Activated CD4-positive, alpha-beta T cell treated with anti-CD3 and anti-CD28 coated beads, Interleukin-2, amount 50 U/mL, for 1 hour (primary cell): Measurements from ENCODE around the gene ADORA1.

Experiments used
- DNase-seq: peaks from one replicate; pipeline ENCODE4 v3.0.0-alpha.2; 2020

ADORA1 gene

DNA sequence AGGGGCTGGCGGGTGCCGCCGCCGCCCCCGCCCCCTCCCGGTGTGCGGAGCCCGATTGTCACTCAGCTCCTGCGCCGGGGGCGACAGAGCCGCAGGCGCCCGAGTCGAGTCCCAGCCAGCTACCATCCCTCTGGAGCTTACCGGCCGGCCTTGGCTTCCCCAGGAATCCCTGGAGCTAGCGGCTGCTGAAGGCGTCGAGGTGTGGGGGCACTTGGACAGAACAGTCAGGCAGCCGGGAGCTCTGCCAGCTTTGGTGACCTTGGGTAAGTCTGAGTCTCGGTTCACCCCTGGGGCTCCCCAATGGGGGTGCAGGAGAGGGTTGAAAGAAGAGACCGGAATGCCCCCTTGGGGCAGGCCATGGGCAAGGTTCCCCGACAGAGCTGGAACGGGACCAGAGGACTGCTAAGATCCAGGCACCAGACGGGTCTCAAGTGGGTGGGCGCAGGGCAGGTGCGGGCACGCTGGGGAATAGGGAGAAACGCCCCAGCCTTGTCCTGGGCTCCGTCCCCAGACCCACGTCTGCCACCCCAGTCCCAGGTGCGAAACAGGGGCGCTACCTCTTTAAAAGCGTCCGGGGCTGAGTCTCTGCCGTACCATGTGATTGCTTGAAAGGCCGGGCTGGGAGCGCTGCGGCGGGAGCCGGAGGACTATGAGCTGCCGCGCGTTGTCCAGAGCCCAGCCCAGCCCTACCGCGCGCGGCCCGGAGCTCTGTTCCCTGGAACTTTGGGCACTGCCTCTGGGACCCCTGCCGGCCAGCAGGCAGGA is at the start of gene ADORA1:
Gene ADORA1, plus strand, starts transcription at position 61 of the 765 bp plus-strand sequence. CDS start 1,116 bp downstream, outside the sequence.
- DNase-seq = no peak

DNA sequence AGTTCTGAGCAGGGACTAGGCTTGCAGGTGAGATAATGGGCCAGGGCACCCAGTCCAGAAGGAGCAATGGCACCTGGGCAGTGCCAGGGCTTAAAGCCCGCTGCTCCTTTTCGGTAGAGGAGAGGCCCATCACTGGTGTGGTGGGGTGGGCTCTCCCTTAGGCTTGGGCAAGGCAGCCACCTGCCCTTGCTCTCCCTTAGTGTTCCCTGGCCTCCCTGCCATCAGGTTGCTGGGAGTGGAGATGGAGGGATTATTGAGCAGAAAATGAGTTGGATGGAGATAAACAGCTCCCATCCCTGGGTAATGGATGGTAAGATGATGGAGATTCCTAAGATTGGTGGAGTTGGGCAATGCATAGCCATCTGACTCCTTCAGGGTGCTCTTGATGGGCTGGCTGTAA is 49.6 kb upstream of the ADORA1 start:
- DNase-seq = no peak

DNA sequence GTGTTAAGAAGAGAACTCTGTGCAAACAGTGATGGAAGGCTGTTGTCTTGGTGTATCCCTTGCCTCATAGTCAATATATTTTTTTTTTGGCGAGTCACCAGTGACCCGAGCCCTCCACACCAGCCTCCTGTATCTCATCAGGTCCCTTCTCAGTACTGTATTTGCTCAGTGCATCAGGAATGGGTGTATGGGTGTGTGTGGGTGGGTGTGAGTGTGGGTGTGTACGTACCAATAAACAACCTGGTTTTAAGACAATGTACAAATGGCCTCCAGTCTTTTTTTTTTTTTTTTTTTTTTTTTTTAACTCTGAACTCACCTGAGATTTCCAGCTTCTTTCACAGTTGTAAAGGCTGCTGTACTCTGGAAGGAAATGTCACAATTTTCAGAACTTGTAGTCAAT is 49.0 kb upstream of the ADORA1 start:
- no peak for DNase-seq

DNA sequence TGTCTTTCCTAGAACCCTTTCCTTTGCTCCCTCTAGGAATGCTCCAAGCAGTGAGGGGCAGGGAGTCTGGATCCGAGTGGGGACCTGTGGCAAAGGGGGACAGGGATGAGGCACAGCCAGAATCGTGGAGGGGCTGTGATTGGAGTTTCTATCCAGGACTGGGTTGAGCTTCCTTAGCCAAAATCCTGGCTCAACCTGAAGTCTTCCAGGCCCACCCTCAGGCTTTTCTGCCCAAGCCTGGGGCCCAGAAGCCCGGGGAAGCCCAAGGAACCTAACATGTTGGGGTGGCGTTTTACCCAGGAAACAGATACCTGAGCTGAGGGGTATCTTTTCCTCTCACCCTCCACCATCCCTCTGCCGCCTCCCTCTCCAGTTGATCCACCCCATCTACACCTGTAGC is 47.1 kb upstream of the ADORA1 start:
- DNase-seq = no peak

DNA sequence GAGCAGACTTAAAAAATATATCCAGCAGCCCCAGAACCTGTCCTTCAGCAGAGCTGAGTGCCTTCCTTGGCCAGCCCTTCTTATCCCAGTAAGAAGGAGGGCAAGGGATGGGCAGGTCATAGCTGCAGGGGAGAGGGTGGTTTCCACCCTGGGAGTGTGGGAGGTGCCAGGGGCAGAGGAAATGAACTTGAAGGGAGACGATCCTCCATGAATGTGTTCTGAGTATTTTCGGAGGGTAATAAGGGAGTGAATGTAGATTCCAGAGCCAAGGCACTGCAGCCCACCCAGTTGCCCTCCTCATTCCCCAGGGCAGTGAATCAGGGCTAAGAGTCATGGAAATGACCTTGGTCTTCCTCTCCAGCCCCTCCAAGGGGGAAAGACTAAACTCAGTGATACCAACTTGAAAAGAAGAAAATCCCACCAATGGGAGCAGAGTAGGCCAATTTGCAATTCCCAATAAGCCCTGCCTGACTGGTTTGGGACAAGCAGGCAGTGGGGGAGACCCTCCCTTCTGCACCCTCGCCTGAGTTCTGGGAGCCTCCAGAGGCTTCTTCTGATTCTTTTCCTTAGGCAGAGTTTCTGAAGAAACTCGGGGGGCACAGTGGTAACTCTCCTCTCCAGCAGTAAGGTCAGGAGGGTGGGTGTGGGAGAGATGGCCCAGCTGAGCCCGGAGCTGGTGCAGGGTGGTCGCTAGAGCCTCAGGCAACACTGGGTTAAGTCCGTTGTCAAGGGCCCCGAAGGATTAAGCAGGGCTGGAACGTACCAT is 45.9 kb upstream of the ADORA1 start:
- DNase-seq = no peak

DNA sequence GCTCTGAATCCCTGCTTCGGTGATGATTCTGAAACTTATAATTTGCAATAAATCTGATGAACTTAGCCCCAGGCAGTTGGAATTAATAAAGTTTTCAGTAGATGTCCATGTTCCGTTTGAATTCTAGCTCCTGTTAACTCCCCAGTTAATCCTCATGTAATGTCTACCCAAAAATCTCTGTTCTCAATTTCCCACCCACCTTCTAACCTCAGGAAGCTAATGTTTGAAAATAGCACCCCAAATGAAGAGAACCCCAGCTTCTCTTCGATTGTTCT is 45.4 kb upstream of the ADORA1 start:
- DNase-seq = no peak

DNA sequence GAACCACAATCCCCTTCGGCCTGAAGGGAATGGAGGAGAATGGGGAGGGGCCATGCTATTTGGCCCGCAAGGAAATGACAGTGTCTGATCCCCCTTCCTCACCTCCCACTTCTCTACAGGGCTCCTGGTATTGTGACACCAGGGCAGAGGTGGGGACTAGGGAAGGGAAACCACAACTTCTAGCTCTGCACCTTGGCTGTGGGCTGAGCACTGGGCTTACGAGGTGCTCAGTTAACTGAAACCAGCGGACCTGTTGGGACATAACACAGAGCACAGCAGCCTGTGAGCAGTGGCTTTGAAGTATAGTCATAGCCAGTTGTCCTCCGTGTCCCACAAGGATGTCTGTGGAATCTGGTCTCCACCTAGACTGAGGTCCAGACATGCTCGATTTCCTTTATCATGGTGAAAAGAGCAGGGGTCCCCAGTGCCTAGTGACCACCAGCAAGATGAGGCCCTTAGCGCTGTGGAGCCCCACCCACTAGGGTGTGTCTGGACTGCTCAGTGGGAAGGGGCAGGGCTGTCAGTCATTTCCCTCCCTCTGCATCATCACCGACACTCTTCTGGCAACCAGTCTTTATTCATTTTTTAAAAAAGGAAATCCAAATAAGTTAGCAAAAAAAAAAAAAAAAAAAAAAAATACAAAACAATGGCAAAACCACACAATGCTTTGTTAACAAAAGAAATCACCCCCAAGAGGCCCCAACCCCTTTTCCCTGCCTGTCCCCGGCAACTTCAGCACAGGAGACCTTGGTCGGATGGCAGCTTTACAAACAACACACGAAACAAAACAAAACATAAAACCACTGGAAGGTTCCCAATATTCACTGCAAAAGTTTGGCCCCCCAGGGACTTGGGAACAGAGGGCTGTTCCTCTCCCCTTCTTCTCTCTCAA is 44.7 kb upstream of the ADORA1 start:
- no peak for DNase-seq

DNA sequence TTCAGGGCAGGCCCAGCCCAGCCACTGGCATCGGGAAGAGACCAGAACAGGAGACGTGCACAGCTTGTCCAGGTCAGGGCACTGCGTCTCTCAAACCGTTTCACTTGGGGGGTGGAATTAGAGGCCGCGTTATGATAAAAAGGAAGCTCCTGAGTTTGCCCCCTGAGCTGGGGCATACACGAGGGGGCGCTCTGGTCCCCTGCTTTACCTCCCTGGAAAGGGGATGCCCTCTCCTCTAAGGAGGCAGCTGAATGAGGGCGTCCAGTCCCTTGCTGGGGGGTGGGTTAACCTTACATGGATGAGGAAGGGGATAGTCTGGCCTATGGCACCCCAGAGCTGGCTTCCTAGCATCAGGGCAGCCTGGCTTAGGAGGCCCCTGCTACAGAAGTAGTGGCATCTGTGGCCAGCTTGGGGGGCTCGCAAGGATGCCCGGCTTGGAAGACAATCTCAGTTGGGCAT is 44.0 kb upstream of the ADORA1 start:
- no peak for DNase-seq

DNA sequence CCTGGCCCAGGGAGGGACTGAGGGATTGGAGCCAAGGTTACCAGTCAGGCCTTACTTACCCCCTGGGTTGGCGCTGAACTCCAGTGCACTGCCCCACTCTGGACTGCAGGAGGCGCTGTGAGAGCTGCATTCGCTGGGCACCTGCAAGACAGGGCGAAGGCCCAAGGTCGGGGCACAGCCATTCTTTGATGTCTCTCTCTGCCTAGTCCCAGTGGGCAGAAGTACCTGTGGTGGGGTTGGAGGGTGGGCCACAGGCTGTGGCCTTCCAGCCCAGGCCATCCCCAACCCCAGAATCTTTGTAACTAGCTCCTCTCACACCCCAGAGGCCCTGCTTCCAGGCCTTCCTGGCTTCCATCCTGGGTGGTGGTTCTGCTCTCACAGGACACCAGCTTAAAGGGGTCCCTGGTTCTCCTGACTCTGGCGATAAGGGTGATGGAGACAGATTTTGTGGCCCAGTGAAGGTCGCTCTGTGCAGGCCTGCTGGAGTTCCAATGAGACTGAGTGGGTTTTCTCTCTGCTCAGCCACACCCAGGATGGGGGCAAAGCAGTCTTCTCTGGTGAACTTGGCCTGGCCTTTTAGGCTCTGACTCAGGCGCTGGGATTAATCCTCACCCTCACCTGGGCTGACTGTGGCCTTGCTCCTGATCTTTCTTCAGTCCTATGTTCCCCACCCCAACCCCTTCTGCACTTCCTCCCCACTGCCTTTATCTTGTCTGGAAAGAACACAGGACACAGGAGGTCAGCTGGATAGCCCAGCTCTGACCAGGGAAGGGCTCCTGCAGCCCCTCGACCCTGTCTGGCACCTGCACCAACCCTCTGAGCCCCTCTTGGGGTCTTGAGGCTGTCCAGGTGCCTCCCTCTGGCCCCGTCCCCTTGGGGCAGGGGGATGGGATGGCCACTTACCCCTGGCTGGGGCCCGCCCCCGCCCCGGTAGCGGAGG is 42.7 kb upstream of the ADORA1 start:
- peak; percentile 6 for DNase-seq

DNA sequence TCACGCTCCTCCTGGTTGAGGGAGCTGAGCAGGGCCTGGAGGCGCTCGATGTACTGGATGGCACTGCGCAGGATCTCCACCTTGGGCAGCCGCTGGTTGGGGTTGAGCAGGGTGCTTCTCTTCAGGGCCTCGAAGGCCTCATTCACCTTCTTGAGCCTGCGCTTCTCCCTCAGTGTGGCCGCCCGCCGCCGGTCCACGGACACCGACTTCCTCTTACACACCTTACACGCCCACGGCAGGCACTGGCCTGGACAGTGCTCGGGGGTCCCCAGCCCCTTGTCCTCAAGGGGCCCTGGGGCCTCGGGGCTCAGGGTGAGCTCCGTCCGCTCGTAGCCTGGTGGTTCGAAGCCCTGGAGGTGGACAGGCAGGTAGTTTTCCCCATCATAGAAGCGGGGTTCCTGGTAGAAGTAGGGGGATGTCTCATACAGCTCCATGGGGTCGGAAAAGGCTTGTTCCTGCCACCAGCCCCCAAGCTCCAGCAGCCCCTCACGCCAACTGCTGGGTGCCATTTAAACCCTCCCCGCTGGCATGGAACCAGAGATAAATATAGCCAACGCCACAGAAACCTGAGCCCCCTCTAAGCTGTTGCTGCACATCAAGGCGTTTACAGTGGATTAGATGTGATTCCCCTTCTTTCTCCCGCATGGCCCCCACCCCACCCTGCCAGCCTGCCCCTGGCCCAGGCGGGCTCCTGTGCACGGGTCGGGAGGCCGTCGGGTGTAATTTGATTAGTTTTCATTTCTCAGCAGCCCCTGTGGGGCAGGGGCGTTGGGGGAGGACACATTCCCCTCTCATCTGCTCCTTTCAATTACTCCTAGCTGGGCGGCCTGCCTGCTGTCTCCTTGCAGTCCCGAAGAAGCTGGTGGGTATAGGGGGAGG is 41.8 kb upstream of the ADORA1 start, which contains the start of gene MYOG:
Gene MYOG, minus strand, starts transcription at position 485 of the 879 bp plus-strand sequence. Its CDS starts 51 bp downstream, at position 434.
- no peak for DNase-seq

DNA sequence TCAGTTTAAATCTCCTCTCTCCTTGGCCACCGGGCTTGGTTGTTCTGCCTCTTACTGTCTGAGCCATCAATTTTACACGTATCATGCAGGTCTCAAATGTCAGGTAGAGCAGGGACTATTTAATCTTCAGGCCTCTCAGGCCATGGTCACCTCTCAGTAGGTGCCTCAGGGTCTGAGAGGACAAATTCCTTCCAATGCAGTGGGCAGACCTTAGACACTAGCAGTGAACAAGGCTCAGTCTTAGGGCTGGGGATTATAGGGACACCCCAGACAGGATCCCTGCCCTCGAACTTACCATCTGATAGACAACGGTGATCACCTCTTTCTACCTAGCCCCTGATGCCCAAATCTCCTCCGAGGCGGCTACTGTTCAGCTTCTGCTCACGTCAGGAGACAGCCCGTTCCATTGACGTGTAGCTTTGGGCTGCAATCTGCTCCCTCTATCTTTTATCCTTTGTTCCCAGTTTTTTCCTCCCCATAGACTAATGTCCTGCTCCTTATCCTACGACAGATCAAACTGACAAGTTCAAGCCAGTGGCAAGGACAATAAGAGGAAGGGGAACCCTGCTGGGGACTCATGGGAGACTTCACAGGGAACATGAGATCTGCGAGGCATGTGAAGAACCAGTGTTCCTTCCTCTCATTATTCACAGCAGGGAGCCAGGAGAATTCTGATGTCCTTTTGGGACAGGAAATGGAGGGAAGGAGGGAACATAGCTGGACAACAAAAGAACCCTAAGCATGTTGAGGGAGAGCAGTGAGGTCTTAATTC is 40.3 kb upstream of the ADORA1 start:
- no peak for DNase-seq

DNA sequence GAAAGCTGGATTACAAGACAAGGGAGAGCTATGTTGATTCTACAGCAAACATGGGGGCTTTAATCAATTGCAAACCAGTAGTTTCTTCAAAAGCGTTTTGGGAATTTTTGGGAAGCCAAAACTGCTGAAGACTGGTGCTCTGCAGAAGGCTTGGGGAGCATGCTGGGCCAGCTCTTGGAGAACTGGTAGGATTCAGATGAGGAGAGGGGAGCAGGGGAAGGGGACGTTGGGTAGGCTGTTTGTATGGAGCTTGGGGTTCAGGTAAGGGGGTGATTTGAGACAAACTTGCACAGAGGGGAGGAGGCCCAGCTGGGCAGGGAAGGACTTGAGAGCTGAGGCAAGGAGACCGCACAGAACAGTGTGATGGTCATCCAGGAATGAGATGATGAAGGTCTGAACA is 39.1 kb upstream of the ADORA1 start:
- DNase-seq = no peak

DNA sequence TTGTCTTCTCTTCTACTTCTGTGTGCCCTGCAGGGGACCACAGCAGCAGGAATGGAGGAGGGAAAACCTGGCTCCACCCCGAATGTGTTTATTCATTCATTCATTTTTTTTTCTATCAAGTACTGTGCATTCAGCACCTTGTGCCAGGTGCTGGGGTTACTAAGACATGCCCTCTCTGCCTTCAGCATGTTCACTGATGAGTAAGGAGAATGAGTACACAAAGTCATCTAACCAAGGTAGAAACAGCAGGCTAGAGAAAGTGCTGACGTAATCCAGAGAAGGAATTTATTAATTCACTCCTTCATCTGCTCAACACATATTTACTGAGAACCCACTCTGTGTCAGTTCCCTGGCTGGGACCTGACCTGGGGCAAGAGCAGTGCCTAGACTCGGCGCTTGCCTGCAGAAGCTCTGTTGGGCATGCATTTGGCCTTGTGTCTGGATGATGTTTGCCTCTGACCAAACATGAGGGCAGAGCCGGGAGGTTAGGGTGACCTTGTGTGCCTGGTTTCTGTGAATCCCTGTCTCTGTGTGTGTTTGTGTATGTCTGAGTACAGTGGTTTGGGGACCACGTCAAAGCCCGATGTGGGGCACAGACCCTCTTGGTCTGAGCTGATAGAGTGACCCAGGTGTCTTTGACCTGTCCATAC is 38.4 kb upstream of the ADORA1 start:
- DNase-seq = no peak

DNA sequence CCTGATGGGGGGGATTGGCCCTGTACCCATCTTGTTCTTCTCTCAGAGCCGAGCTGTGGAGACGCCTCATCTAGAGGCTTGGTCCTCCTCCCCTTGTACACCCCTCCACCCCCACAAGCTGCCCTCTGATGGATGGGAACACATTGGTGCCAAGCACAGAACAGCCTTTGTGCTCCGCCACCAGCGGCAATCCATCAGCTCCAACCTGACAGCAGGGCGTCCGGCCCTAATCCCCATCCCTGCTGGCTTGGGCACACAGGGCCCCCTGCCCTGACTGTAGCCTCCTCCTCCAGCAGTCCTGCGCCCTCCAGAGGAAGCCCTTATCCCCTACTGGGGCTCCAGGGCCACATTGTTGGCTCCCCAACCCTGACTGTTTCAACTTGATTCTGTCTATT is 37.9 kb upstream of the ADORA1 start:
- no peak for DNase-seq

DNA sequence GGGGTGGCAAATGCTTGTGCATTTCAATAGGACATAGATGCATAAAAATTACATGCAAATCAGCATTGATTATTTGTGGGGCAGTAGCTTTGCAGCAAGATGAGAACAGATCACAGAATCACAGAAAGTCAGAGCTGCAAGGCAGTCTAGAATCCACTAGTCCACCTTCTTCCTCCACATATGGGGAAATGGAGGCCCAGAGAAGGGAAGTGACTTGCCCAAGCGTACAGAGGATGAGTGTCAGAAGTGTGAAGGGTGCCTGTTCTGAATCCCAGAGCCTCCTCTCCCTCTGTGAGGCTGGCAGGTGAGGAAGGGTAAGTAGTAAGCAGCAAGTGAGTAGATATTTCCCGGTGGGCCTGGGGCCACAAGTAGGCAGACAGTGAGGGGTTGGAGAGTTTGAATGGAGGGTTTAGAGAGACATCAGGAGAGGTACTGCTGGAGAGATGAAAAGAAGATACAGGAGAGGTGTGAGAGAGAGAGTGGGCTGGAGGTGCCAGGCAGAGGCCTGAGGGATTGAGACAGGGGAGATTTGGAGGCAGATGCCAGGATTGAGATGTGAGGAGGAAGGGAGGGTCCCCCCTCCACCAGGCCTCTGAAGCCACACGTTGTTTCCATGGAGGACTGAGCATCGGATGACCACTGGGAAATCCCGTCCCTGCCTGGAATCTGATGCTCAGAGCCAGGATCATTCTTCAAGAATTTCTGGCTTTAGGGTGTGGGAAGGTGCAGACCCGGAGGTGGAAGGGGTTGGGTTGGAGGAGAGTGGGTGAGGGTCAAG is 36.9 kb upstream of the ADORA1 start:
- no peak for DNase-seq

DNA sequence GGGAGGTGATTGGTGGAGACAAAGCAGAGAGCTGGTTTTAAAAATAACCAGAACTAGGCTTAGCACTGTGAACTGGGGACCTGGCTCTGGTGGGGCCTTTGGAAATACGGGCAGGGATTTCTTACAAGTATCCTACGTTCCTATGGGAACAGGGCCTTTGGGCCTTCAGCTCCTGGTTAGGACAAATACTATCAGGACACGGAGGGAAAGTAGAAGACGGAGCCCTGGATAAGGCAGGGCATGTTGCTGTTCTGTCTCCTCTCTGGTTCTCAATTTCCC is 36.4 kb upstream of the ADORA1 start:
- DNase-seq = no peak

DNA sequence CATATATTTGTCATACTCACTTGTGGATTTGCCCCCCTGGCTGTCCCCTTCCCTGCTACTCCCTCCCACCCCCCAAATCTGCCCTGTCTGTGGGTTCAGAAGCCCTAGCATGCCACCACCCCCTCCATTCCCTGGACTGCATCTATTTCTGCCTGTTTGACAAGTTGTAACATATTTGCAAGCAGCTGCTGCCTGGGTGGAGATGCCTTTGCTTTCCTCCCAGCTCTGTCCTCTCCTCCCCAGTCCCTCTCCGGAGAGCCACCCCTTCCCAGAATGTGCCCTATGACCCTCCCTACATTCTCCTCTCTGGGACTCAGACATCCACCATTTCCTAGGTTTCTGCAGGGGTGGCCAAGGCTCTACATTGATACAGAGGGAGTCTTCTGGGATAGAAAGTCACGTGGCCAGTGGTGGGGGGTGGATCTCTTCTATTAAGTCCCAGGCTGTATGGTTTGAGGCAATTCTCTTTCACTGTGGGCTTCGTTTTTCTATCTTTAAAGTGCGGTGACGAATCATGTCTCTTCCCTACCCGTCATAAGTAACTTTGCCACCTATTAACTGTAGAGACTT is 35.7 kb upstream of the ADORA1 start:
- no peak for DNase-seq

DNA sequence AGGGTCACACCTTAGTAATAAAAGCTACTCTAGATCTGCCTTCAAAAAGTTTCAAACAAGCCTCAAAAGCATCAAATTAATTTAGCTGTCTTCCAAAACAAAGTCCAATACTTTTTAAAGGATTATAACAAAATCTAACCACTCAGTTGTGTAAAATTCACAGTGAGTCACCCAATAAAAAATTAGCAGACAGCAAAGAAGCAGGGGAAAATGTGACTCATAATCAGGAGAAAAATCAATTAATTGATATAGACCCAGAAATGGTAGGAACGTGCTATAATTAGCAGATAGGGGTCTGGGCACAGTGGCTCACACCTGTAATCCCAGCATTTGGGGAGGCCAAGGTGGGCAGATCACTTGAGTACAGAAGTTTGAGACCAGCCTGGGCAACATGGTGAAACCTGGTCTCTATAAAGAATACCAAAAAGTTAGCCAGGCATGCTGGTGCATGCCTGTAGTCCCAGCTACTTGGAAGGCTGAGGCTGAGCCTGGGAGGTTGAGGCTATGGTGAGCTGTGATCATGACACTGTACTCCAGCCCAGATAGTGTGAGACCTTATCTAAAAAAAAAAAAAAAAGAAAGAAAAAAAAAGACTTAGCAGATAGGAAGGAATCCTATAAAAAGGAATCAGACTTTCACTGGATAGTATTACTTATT is 33.6 kb upstream of the ADORA1 start:
- DNase-seq = no peak
